CD4-positive, alpha-beta T cell treated with Interleukin-15 for 4 hours (primary cell): ENCODE results near the gene SLC2A1.

Source experiments
- DNase-seq: peaks from one replicate; pipeline ENCODE4 v3.0.0-alpha.2; 2020; ENCODE audit warnings: low spot score

SLC2A1 gene

DNA sequence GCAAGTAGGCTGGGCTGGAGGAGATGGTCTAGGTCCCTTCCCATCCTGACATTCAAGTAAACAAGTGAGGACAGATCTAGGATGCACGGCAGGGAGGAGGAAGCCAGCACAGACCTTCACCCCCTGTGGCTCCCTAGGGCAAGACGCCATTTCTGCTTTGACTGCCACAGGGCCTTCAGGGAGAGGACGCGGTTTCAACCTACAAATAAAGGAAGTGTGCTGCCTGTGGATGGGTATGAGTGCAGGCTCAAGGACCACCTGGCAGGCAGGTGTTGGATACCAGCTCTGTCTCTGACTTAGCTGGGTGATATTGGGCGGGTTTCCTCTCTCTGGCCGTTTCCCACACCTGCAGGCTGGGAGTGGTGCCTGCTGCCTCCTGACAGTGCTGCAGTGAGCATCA is 16.2 kb downstream of the SLC2A1 start:
- no peak for DNase-seq

DNA sequence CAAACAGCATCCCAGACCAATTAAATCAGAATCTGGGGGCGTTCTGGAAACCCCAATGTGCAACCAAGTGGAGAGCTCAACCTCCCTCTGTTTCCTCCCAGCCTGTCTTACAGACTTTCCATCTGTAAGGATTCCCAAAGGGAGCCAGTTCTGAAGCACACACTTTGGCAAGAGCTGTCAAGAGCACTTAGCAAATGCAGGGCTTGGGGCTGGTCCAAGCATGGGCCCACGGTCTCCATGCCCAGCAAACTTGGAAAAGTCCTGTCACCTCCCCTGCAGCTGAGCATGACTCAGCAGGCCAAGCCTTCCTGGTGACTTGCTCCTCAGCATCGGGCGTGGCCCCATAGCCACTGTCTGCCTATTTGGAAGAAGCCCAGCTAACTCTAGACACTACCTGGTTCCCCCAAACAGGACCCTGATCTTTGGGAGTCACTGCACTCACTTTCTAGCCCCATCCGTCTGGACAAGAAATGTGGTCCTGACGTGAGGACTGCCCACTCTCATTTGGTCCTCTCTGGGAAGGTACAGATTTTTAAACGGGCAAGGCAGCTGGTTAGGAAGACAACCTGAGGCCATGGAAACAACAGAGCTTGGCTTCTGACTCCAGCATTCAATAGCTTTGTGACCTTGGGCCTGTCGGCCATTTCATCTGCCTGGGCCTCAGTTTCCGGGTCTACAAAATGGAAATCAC is 16.9 kb downstream of the SLC2A1 start:
- peak; percentile 35 for DNase-seq

DNA sequence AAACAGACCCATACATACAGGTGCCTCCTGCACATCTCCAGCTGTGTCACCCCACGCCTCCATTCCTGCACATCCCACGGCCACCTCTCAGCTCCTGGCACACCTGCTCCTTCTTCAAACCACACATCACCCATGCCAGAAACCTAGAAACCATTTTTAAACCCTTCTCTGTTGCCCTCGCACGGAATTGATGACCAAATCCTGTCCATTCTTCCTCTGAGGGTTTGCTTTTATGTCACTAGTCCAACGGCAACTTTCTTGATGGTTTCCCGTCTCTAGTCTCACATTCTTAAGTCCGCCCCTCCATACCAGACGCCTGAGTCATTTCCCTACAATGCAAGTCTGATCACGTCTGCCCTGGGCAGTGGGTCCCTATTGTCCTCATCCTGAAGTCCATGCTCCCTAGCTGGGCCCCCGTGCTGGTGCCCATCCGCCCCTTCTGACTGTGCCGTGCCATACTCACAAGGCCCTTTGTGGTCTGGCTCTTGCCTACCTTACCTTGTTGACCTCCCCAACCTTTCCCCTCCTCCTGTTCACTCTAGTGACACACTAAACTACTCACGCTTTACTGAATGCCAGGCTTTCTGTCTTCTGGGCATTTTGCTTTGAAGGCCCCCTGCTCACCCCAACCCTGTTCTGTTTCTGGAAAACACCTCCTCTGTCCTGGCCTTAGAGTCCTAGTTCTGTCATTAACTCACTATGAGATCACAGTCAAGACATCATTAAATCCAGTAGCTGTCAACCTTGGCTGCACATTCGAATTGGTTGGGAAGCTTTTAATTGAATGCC is 17.6 kb downstream of the SLC2A1 start:
- DNase-seq: no peak

- no peak for DNase-seq
Measured at GRCh38 chr1:42938645-42939615, 19.7 kb downstream of the SLC2A1 start.

- peak; percentile 55 for DNase-seq
Measured at GRCh38 chr1:42937836-42938644, 20.6 kb downstream of the SLC2A1 start.

DNA sequence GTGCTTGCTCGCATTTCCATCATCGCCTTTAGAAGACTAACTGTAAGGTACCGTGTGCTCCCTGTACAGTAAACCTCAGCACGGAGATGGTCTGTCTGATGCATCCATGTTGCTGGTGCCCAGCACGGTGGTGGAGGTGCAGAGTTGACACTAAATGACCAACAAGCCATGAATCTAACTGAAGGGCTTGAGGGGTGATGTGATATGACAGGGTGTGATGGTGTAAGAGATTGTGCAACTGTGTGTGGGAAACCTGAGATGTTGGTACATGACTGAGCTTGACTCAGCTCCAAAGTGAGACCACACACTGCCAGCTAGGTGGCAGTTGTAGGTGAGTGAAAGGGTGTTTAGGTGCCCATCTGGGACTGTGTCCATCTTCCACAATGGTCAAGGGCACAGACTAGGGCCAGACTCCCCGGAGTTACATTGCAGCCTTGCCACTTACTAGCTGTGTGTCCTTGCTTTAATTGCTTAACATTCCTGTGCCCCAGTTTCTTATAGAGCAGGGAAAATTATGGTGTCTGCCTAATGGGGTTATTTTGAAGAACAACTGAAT is 21.4 kb downstream of the SLC2A1 start:
- DNase-seq: peak; percentile 32

GRCh38 chr1:42936309-42937078 is 22.2 kb downstream of the SLC2A1 start:
- DNase-seq: peak; percentile 72

DNA sequence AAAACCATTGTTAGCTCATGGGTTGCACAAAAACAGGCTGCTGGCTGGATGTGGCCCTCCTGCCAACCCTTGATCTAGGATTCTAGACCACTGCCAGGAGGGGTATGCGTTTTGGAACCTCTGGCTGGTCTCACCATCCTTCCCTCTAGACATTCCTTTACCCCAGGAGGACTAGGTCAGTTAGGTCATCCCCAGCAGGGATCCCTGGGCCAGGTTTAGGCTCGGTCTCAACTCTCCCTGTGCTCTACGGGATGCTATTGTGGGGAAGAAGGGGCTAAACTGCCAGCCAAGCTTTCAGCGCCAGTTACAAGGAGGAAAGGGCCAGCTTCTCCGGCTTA is 22.7 kb downstream of the SLC2A1 start:
- no peak for DNase-seq

DNA sequence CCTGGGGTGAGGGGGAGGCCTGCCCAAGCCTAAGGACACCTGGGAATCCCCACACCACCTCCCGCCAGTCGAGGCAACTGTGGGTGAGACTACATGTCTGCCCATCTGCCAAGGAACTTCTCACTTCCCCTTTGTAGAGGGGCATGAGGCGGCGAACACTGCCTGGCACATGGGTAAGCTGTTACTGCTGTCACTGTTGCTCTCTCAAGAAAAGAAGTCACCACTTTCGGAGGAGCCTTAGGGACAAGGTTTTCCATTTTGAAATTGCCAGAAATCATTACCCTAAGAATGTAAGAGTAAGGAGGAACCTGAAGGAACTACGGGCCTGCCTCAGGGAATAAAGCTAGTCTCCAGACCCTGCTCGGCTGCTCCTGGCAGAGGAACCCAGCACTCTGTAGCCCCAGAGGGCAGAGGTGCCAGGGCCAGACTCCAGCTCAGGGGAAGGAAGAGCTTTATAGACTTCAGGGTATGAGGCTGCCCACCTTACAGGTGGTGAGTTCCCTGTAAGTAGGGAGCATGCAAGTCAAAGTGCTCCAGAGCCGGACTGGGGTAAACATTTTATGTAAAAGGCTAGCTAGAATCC is 23.3 kb downstream of the SLC2A1 start:
- no peak for DNase-seq

DNA sequence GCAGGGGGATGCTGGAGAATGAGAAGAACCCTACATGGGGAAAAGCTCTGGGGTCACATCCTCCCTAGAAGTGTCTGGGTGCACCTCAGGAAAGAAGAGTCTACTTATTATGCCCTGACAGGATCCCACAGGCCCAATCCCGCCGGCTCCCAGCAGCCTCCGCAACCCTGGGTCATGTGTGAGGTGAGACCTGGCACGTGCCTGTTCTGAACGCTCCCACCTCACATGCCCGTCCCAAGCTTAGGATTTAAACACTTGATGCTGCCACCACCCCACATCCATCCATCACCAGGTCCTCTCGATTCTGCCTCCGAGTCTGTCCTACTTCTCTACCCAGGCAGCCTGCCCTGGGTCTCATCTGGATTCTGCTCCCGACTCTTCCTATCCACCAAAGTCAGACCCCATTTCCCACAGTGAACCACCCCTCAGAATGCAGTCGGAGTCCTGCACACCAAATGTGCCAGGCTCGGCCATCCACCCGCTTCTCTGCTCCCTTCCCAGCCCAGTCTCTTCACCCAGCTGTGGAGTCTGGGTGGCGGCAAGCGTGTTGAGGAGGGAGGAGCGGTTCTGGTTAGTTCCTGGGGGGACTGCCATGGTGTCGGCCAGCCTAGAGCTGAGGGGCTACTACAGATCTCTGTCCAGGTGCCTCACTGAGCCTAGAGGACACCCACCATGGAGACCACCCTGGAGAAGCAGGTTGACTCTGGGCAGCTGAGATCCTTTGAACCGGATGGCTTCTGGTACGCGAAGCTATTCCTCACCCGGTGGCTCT is 23.9 kb downstream of the SLC2A1 start:
- DNase-seq: no peak

- DNase-seq: no peak
Measured at GRCh38 chr1:42933610-42934491, 24.8 kb downstream of the SLC2A1 start.

DNA sequence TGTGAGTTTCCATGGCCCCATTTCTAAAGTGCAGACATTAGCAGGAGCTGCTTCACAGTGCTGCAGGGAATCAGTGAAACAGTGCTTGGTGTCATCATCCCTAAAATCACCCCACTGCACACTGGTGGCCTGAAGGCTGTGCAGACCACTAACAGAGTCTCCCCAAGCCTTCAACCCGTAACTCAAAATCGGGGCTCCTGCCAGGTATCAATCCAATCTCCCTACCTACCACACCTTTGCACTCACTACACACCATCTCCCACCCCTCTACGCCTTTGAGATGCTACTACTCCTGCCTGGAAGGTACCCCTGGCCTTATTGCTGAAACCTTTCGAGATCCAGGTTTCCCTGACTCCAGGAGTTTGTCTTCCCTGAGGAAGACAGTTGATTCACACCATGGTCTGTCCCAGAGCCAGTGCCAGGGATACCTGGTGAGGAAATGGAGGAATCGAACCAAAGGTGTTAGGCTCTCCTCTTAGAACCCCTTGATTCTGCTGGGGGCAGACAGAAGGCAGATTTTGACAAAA is 25.5 kb downstream of the SLC2A1 start:
- DNase-seq: no peak

- DNase-seq: no peak
Measured at GRCh38 chr1:42932442-42932941, 26.2 kb downstream of the SLC2A1 start.

- peak; percentile 81 for DNase-seq
Measured at GRCh38 chr1:42931911-42932422, 26.7 kb downstream of the SLC2A1 start.

DNA sequence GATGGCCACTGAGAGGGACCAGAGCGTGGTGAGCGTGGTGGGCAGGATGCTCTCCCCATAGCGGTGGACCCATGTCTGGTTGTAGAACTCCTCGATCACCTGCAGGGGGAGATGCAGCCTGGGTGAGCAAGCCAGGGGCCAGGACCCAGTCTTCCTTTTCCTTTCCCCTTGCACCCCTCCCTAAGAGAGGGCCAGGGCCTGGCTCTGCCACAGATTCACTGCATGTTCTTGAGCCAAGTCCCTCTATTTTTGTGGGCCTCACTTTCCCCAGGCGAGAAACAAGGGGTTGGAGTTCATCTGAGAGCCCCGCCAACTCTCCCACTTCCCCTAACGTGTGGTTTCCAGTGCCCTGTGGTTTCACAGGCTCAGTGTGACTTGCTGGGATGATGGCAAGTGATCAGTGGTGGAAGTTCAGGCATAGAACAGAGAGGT is 27.5 kb downstream of the SLC2A1 start:
- DNase-seq: peak; percentile 72

DNA sequence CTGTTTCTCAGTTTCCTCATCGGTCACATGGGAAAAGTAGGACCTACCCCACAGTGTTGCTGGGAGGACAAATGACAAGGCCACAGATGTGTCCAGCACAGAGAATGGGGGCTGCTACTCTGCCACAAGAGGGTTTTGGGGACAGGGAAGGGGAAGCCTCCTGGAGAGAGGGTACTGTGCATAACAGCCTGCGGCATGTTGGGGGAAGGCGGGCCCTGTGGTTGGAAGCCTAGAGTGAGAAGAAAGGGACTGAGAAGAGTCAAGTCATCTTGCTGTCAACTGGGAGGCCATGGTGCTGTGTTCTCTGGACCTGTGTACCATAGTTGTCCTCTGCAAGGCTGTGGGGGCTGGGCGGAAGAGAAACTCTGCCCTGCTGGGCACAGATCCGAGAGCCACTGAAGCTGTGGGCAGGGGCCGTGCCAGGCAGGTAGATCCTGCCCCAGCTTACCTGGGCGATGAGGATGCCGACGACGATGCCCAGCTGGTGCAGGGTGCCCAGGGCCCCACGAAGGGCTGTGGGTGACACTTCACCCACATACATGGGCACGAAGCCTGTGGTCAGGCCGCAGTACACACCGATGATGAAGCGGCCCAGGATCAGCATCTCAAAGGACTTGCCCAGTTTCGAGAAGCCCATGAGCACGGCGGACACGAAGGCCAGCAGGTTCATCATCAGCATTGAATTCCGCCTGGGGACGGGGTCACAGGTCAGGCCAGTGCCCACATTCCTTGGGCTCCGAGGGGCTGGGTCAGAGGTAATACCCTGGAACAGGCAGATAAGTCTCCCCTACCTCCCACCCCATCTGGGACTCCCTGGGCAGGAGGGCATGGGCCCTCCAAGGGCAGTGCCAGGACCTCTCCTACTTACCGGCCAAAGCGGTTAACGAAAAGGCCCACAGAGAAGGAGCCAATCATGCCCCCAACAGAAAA is 28.2 kb downstream of the SLC2A1 start:
- DNase-seq: no peak
